Measurements from ENCODE around the gene TRAK1. TPM values are rescaled to one million over a fixed set of nuclear protein-coding genes. Genes with fewer than 3 reads are reported as not detected.
A peak's percentile ranks its signal among the peaks of the same experiment; 100 is the strongest.

Gene TRAK1
- total and polyA plus RNA-seq, 2 of the 4 experiments (the other 2 are of a cell fraction), result 25.6 to 28.1 TPM

GRCh38 chr3:42263354-42264346 lies 172.5 kb downstream of the TRAK1 start:
- ChIA-PET CTCF (interaction anchor here (1.5 kb wide), 1 partner anchor 17 kb away, joined by 4 read pairs; no protein-coding TSS in a partner anchor), POLR2A (ENCODE audit: unreplicated experiment) (no interaction called here)
- H3K9ac ChIP-seq (ENCODE audit: low read depth, low read length), result no peak overlapping the region
- no peak overlapping the region for H2BK15ac ChIP-seq (ENCODE audit: low read depth, low read length)
- no peak overlapping the region for H4K5ac ChIP-seq (ENCODE audit: low read depth, low read length)
- H3K27me3 ChIP-seq (ENCODE audit: control insufficient read depth, insufficient read depth, low read length), result peaks cover 45% of the 10 kb centered on the region
- BruUV-seq (replicated peaks), result no TSS peak
- no peak overlapping the region for H3K23ac ChIP-seq (ENCODE audit: low read depth, low read length)
- no peak overlapping the region for H2BK20ac ChIP-seq (ENCODE audit: low read depth, low read length)
- H2AK5ac ChIP-seq (ENCODE audit: low read depth, low read length), result no peak overlapping the region
- no peak overlapping the region for H2BK120ac ChIP-seq (ENCODE audit: low read depth, low read length)
- H4K20me1 ChIP-seq (ENCODE audit: insufficient read depth, low read length), result no peaks in the 10 kb centered on the region; the same call in 1 of the 2 replicates
- H3K9me1 ChIP-seq (ENCODE audit: insufficient read depth, low read length), result no peaks in the 10 kb centered on the region; the same call in 1 of the 2 replicates
- H3K4me1 ChIP-seq (ENCODE audit: control insufficient read depth, insufficient read depth, low read length), result no peaks in the 10 kb centered on the region; the same call in 1 of the 2 replicates
- no peak overlapping the region for H3K27ac ChIP-seq (ENCODE audit: insufficient read depth, low read length)
- no peak overlapping the region for H2BK5ac ChIP-seq (ENCODE audit: low read depth, low read length, poor library complexity, severe bottlenecking)
- WGBS, 2 experiments (ENCODE audit: extremely low coverage in 2 of 2, insufficient read length in 1 of 2), result 7% methylated on average over 21 of the region's 56 CpGs; no CpG with 5 or more reads in 1 of the 2 experiments
- H4K8ac ChIP-seq (ENCODE audit: low read depth in 2 of 2, low read length in 2 of 2), result no peak overlapping the region
- DNase-seq (no peak), ATAC-seq (ENCODE audit: low read depth) (peak; percentile 36; the same call in 1 of the 2 replicates)
- H3K4ac ChIP-seq (ENCODE audit: low read depth, low read length), result no peak overlapping the region
- no peak overlapping the region for H2AK9ac ChIP-seq (replicated peaks; ENCODE audit: low read depth, low read length, poor library complexity)
- no peak overlapping the region for H3K56ac ChIP-seq (ENCODE audit: extremely low read depth, insufficient read depth, low read length)
- intact Hi-C loops (cut with micrococcal nuclease) (no loop called here), dilution Hi-C loops (cut with HindIII; ENCODE audit: low sequenced_read_pairs, unreplicated experiment) (no loop called here), in situ Hi-C loops (cut with MboI; ENCODE audit: low sequenced_read_pairs) (no loop called here)
- H3K9me3 ChIP-seq (ENCODE audit: control insufficient read depth, insufficient read depth, low read length), result peaks cover 9% of the 10 kb centered on the region; the same call in 1 of the 2 replicates
- H3K36me3 ChIP-seq (ENCODE audit: control insufficient read depth, insufficient read depth, low read length), result no peaks in the 10 kb centered on the region
- no peak overlapping the region for H4K91ac ChIP-seq (ENCODE audit: insufficient read depth, low read depth, low read length)
- H3K18ac ChIP-seq (ENCODE audit: low read depth, low read length), result no peak overlapping the region
- peak overlapping the region; percentile 20; the same call in 1 of the 2 replicates for H3K4me2 ChIP-seq (ENCODE audit: low read depth, low read length)
- H3K14ac ChIP-seq (replicated peaks; ENCODE audit: low read depth, low read length), result no peak overlapping the region
- peak overlapping the region; percentile 57 for H2AFZ ChIP-seq (replicated peaks; ENCODE audit: low read length, poor library complexity)
- H3K79me1 ChIP-seq (ENCODE audit: low read depth in 1 of 2, low read length in 2 of 2), result no peaks in the 10 kb centered on the region
- H3K4me3 ChIP-seq (ENCODE audit: insufficient read depth, low read depth, low read length), result no peak overlapping the region
- TF ChIP-seq MAFK (IDR thresholded peaks at IDR 0.05; ENCODE audit: low read depth, low read length) (no peak), CTCF (conservative IDR thresholded peaks at IDR 0.05; ENCODE audit: low read depth, low read length) (no peak), BHLHE40 (IDR thresholded peaks at IDR 0.05; ENCODE audit: low read depth, low read length) (no peak), MAZ (IDR thresholded peaks at IDR 0.05; ENCODE audit: borderline replicate concordance, low read depth, low read length) (no peak), MXI1 (IDR thresholded peaks at IDR 0.05; ENCODE audit: borderline replicate concordance, low read depth, low read length) (no peak), USF2 (IDR thresholded peaks at IDR 0.05; ENCODE audit: low read depth, low read length) (no peak), NFE2L2 (IDR thresholded peaks at IDR 0.05; ENCODE audit: low read depth, low read length) (no peak), CEBPB (IDR thresholded peaks at IDR 0.05; ENCODE audit: low read depth, low read length) (no peak), RAD21 (IDR thresholded peaks at IDR 0.05; ENCODE audit: low read length) (no peak), RFX5 (IDR thresholded peaks at IDR 0.05; ENCODE audit: low read depth, low read length) (no peak), POLR2A (IDR thresholded peaks at IDR 0.05; ENCODE audit: low read depth, low read length) (no peak), RCOR1 (IDR thresholded peaks at IDR 0.05; ENCODE audit: insufficient replicate concordance, low read length) (no peak), ELK1 (IDR thresholded peaks at IDR 0.05; ENCODE audit: borderline replicate concordance, low read depth, low read length) (no peak), CHD1 (IDR thresholded peaks at IDR 0.05; ENCODE audit: low read depth, low read length) (no peak)
